Small intestine (tissue), 7 donors: ENCODE data around the gene TCP11L1. TPM values are rescaled to one million over a fixed set of nuclear protein-coding genes. Genes with fewer than 3 reads are reported as not detected.

ENCODE experiments used
- DNase-seq, 2 donors: peaks; one replicate each; pipeline versions ENCODE4 v3.0.0 to v3.0.0-alpha.2; 2013
- FAIRE-seq: peaks from 2 replicates; lab custom pipeline; 2012; peaks lifted over from hg19 to GRCh38; lab: Jason Lieb, UNC
- H3K27ac ChIP-seq, 3 donors: one replicate each; pipeline ENCODE4 v1.5.1; 2013; ENCODE audit warnings: low read length in 2 of 3, mild to moderate bottlenecking in 2 of 3, control low read depth in 1 of 3, inconsistent platforms in 1 of 3, low read depth in 1 of 3, moderate library complexity in 1 of 3
- H3K27me3 ChIP-seq, 3 donors: one replicate each; pipeline ENCODE4 v1.6.1; 2013; ENCODE audit warnings: low read length in 3 of 3, inconsistent platforms in 1 of 3; ENCODE audit not compliant: control insufficient read depth in 3 of 3, insufficient read depth in 3 of 3
- H3K36me3 ChIP-seq, 3 donors: one replicate each; pipeline ENCODE4 v1.6.1; 2013; ENCODE audit warnings: low read length in 3 of 3, inconsistent platforms in 1 of 3, low read depth in 1 of 3, mild to moderate bottlenecking in 1 of 3, moderate library complexity in 1 of 3; ENCODE audit not compliant: control insufficient read depth in 3 of 3, insufficient read depth in 2 of 3
- H3K4me1 ChIP-seq, 3 donors: one replicate each; pipeline ENCODE4 v1.6.1; 2013; ENCODE audit warnings: low read length in 2 of 3, inconsistent platforms in 1 of 3, low read depth in 1 of 3, mild to moderate bottlenecking in 1 of 3, moderate library complexity in 1 of 3; ENCODE audit not compliant: control insufficient read depth in 3 of 3, insufficient read depth in 2 of 3
- H3K4me3 ChIP-seq, 3 donors: one replicate each; pipeline ENCODE4 v1.5.1; 2013; ENCODE audit warnings: low read length in 3 of 3, control low read depth in 1 of 3, inconsistent platforms in 1 of 3, low read depth in 1 of 3, mild to moderate bottlenecking in 1 of 3, moderate library complexity in 1 of 3
- H3K9me3 ChIP-seq, 2 donors: one replicate each; pipeline ENCODE4 v1.6.1; 2013; ENCODE audit warnings: low read depth in 1 of 2, low read length in 1 of 2; ENCODE audit not compliant: control insufficient read depth in 2 of 2, insufficient read depth in 1 of 2
- WGBS, 3 donors: extraction: QIAGEN DNeasy Blood & Tissue Kit; methylation state at CpG; one replicate each; pipeline ENCODE4 v1.1.7; 2013; 5-methylcytosine and 5-hydroxymethylcytosine counted together
- polyA plus RNA-seq, 4 donors: library from polyadenylated mRNA; stranded (reverse) in 3 of 4; unstranded in 1 of 4; fragments of 200-250 nt in 3 of 4; fragments of 120-200 nt in 1 of 4; gene quantifications; one replicate each; pipeline versions ENCODE4 v1.2.1 to v1.2.3, GENCODE V29; 2013
- donor health status: healthy with polysubstance abuse.
- donor health status: control.
- donor health status: control.
- donor health status: Bipolar disorder and iron deficiency.
- donor health status: healthy.

TCP11L1 gene
- polyA plus RNA-seq, 4 donors = 5.4 to 13.9 (median 10.5) TPM

GRCh38 chr11:33064033-33064825 is 24.9 kb downstream of the TCP11L1 start:
- no peak for DNase-seq
- H3K27me3 ChIP-seq = no peaks in the 10 kb centered on the region
- peaks cover 0 to 19% (median 7%) of the 10 kb centered on the region in 3 donors for H3K4me1 ChIP-seq
- no peaks in the 10 kb centered on the region for H3K9me3 ChIP-seq
- H3K4me3 ChIP-seq = no peak overlapping the region
- H3K36me3 ChIP-seq = peaks cover 8 to 59% (median 14%) of the 10 kb centered on the region in 3 donors
- no peak for FAIRE-seq
- H3K27ac ChIP-seq = peak overlapping the region in 2 of 3 donors; percentile 17 to 38
- 64 to 79% (median 71%) methylated on average over 11 of the region's 11 CpGs for WGBS, 3 donors

DNA sequence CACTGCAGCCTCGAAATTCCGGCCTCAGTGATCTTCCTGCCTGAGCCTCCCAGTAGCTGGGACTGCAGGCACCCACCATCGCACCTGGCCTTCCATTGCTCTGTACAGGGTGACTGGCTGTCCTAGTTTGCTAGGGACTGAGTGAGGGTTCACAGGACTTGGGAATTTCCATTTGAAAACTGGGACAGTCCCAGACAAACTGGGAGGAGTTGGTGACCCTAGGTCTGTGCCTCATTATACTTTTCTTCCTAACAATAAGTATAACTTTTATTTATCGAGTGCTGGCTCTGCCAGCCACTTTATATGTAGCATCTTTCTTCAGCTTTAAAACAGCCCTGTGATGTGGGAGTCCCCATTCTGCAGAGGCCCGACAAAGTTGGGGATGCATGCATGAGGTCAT is 25.5 kb downstream of the TCP11L1 start:
- FAIRE-seq (no peak), DNase-seq (no peak)
- Histone ChIP-seq H3K4me1 (peaks cover 0 to 19% (median 7%) of the 10 kb centered on the region in 3 donors), H3K4me3 (no peak overlapping the region), H3K9me3 (no peaks in the 10 kb centered on the region), H3K36me3 (peaks cover 4 to 65% (median 12%) of the 10 kb centered on the region in 3 donors), H3K27ac (no peak overlapping the region), H3K27me3 (no peaks in the 10 kb centered on the region)
- 78 to 87% (median 83%) methylated on average over 5 of the region's 5 CpGs for WGBS, 3 donors

- DNase-seq (peak; percentile 76 to 81), FAIRE-seq (no peak)
- H3K27ac ChIP-seq = no peak overlapping the region
- H3K4me3 ChIP-seq = no peak overlapping the region
- peaks cover 0 to 13% (median 5%) of the 10 kb centered on the region in 3 donors for H3K4me1 ChIP-seq
- 54 to 62% (median 58%) methylated on average over 22 of the region's 22 CpGs for WGBS, 3 donors
- H3K27me3 ChIP-seq = no peaks in the 10 kb centered on the region
- peaks cover 2 to 65% (median 12%) of the 10 kb centered on the region in 3 donors for H3K36me3 ChIP-seq
- no peaks in the 10 kb centered on the region for H3K9me3 ChIP-seq
Measured at GRCh38 chr11:33065445-33066178, 26.2 kb downstream of the TCP11L1 start.

DNA sequence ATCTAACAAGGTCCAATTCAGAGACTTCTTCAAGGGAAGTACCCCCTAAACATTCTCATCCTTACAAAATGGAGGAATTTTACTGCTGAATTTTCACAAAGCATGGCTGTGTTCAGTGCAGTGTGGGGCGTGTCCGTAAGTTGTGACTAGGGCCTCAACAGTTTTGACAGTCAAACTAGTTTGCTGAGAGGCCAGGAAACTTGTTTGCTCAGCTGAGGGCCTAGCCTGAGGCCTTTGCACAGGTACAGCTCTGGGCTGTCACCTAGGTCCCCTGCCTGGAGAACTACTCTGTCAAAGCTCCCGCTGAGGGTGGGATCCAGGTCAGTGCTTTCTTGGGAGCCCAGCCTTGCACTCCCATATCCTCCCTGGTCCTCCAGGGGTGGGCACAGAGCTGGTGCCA is 27.9 kb downstream of the TCP11L1 start:
- H3K36me3 ChIP-seq = peaks cover 2 to 72% (median 18%) of the 10 kb centered on the region in 3 donors
- H3K9me3 ChIP-seq = no peaks in the 10 kb centered on the region
- no peaks in the 10 kb centered on the region for H3K27me3 ChIP-seq
- FAIRE-seq = no peak
- peak in 1 of 2 donors; percentile 18 for DNase-seq
- no peak overlapping the region for H3K4me3 ChIP-seq
- H3K27ac ChIP-seq = no peak overlapping the region
- H3K4me1 ChIP-seq = peaks cover 0 to 8% (median 2%) of the 10 kb centered on the region in 3 donors
- WGBS, 3 donors = 87 to 96% (median 92%) methylated on average over 3 of the region's 3 CpGs

DNA sequence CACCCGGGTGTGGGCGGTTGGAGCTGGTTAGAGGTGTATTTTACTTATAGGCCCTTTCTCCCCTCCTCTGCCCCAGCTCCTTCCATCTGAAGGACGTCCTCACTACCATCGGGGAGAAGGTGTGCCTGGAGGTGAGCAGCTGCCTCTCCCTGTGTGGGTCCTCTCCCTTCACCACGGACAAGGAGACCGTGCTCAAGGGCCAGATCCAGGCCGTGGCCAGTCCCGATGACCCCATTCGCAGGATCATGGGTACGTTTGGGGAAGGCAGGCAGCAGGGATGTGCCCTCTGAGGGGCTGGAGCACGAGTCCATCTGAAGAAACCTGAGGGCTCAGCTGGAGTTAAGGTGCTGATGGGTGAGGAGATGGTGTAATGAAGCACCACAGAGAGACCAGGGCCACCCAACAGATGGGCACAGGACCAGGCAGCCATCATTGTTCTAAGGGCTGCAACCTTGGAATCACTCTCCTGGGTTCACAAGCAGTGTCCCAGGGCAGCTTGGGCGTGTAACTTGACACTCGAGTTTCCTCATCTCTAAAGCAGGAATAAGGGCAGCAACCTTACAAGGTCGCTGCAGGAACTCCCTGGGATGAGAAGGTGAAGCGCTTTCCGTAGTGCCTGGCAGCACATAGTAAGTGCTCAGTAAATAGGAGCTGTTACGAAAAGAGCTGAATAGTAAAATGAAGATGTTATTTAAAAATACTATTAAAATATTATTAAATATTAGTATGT is 29.4 kb downstream of the TCP11L1 start:
- H3K36me3 ChIP-seq = peaks cover 4 to 73% (median 19%) of the 10 kb centered on the region in 3 donors
- DNase-seq = no peak
- WGBS, 3 donors = 96 to 97% (median 96%) methylated on average over 17 of the region's 17 CpGs

GRCh38 chr11:33072465-33072864 is 33.1 kb downstream of the TCP11L1 start:
- no peak overlapping the region for H3K4me3 ChIP-seq
- no peaks in the 10 kb centered on the region for H3K9me3 ChIP-seq
- no peaks in the 10 kb centered on the region for H3K27me3 ChIP-seq
- H3K4me1 ChIP-seq = peaks cover 0 to 2% (median 0%) of the 10 kb centered on the region in 3 donors
- WGBS, 3 donors = 91 to 96% (median 93%) methylated on average over 8 of the region's 8 CpGs
- no peak overlapping the region for H3K27ac ChIP-seq
- DNase-seq (no peak), FAIRE-seq (no peak)
- peaks cover 9 to 74% (median 31%) of the 10 kb centered on the region in 3 donors for H3K36me3 ChIP-seq

More for the DNA sequence above, 29.4 kb downstream of the TCP11L1 start:
- Histone ChIP-seq H3K27me3 (no peaks in the 10 kb centered on the region), H3K4me1 (peaks cover 0 to 8% (median 2%) of the 10 kb centered on the region in 3 donors), H3K4me3 (no peak overlapping the region), H3K27ac (no peak overlapping the region), H3K9me3 (no peaks in the 10 kb centered on the region)
- FAIRE-seq = no peak

GRCh38 chr11:33083918-33084317 is 44.5 kb downstream of the TCP11L1 start:
- DNase-seq (no peak), FAIRE-seq (no peak)
- H3K36me3 ChIP-seq = peaks cover 11 to 44% (median 14%) of the 10 kb centered on the region in 3 donors
- WGBS, 3 donors = 91 to 96% (median 94%) methylated on average over 1 of the region's 1 CpG
- no peaks in the 10 kb centered on the region for H3K9me3 ChIP-seq
- H3K4me3 ChIP-seq = no peak overlapping the region
- no peaks in the 10 kb centered on the region for H3K27me3 ChIP-seq
- H3K27ac ChIP-seq = no peak overlapping the region
- peaks cover 0 to 5% (median 0%) of the 10 kb centered on the region in 3 donors for H3K4me1 ChIP-seq

GRCh38 chr11:33086017-33086416 is 46.6 kb downstream of the TCP11L1 start:
- no peak for FAIRE-seq
- Histone ChIP-seq H3K27me3 (no peaks in the 10 kb centered on the region), H3K27ac (no peak overlapping the region), H3K36me3 (peaks cover 8 to 36% (median 9%) of the 10 kb centered on the region in 3 donors), H3K4me3 (no peak overlapping the region), H3K4me1 (peaks cover 0 to 5% (median 0%) of the 10 kb centered on the region in 3 donors), H3K9me3 (no peaks in the 10 kb centered on the region)
- DNase-seq = no peak
- 86 to 97% (median 93%) methylated on average over 1 of the region's 1 CpG for WGBS, 3 donors
